ENCODE results near the gene PLIN4.

PLIN4 gene

GRCh38 chr19:4477034-4477801, 41.1 kb downstream of the PLIN4 start:
- H3K27me3 ChIP-seq (replicated peaks): no peaks in the 10 kb centered on the region
- no peak overlapping the region for H3K27ac ChIP-seq
- no peak overlapping the region for H3K4me3 ChIP-seq (ENCODE audit: low read depth, low read length)
- in situ Hi-C loops (cut with HindIII; ENCODE audit: low pct_ligation_motif_present, low sequenced_read_pairs): no loop called here
- DNase-seq: no peak
- TF ChIP-seq CTCF (IDR thresholded peaks at IDR 0.05; ENCODE audit: low read depth, low read length, missing control alignments): no peak
- H3K36me3 ChIP-seq (replicated peaks): peaks cover 33% of the 10 kb centered on the region

- TF ChIP-seq CTCF (IDR thresholded peaks at IDR 0.05; ENCODE audit: low read depth, low read length, missing control alignments): no peak
- Histone ChIP-seq H3K27me3 (replicated peaks) (no peaks in the 10 kb centered on the region), H3K36me3 (replicated peaks) (peaks cover 33% of the 10 kb centered on the region), H3K4me3 (ENCODE audit: low read depth, low read length) (peak overlapping the region; percentile 75), H3K27ac (no peak overlapping the region)
- in situ Hi-C loops (cut with HindIII; ENCODE audit: low pct_ligation_motif_present, low sequenced_read_pairs): no loop called here
- peak; percentile 52 for DNase-seq
Observed at GRCh38 chr19:4474514-4475022, 43.7 kb downstream of the PLIN4 start.

- no peaks in the 10 kb centered on the region for H3K27me3 ChIP-seq (replicated peaks)
- peak overlapping the region; percentile 75 for H3K4me3 ChIP-seq (ENCODE audit: low read depth, low read length)
- TF ChIP-seq CTCF (IDR thresholded peaks at IDR 0.05; ENCODE audit: low read depth, low read length, missing control alignments): no peak
- DNase-seq: no peak
- no peak overlapping the region for H3K27ac ChIP-seq
- H3K36me3 ChIP-seq (replicated peaks): peaks cover 31% of the 10 kb centered on the region
- in situ Hi-C loops (cut with HindIII; ENCODE audit: low pct_ligation_motif_present, low sequenced_read_pairs): no loop called here
Observed at GRCh38 chr19:4473763-4474513, 44.3 kb downstream of the PLIN4 start.

- H3K27ac ChIP-seq: peak overlapping the region; percentile 20
- H3K27me3 ChIP-seq (replicated peaks): no peaks in the 10 kb centered on the region
- no peak for TF ChIP-seq CTCF (IDR thresholded peaks at IDR 0.05; ENCODE audit: low read depth, low read length, missing control alignments)
- DNase-seq: no peak
- in situ Hi-C loops (cut with HindIII; ENCODE audit: low pct_ligation_motif_present, low sequenced_read_pairs): no loop called here
- H3K36me3 ChIP-seq (replicated peaks): peaks cover 23% of the 10 kb centered on the region
- H3K4me3 ChIP-seq (ENCODE audit: low read depth, low read length): peak overlapping the region; percentile 75
Observed at GRCh38 chr19:4473011-4473762, 45.1 kb downstream of the PLIN4 start.

- in situ Hi-C loops (cut with HindIII; ENCODE audit: low pct_ligation_motif_present, low sequenced_read_pairs): no loop called here
- no peak for DNase-seq
- Histone ChIP-seq H3K27me3 (replicated peaks) (no peaks in the 10 kb centered on the region), H3K4me3 (ENCODE audit: low read depth, low read length) (peak within 1 kb of the TSS; percentile 75), H3K27ac (peak within 1 kb of the TSS; percentile 78), H3K36me3 (replicated peaks) (peaks cover 18% of the 10 kb centered on the region)
- no peak for TF ChIP-seq CTCF (IDR thresholded peaks at IDR 0.05; ENCODE audit: low read depth, low read length, missing control alignments)
Observed at GRCh38 chr19:4472174-4472974, 45.9 kb downstream of the PLIN4 start, which contains the start of gene HDGFL2. Gene HDGFL2 (plus strand): TSS chr19:4472297. CDS start chr19:4472351, 54 bp downstream.
